ENCODE data around the gene SMAD2. TPM values are rescaled to one million over a fixed set of nuclear protein-coding genes. Genes with fewer than 3 reads are reported as not detected.

Gene SMAD2
- total RNA-seq, 1 donor from 2014 or later = 150 TPM

- TF ChIP-seq CTCF (IDR thresholded peaks at IDR 0.05; ENCODE audit: unreplicated experiment) = no peak
- no peak for DNase-seq (ENCODE audit: low spot score)
- H3K4me3 Mint-ChIP-seq (ENCODE audit: unreplicated experiment) = no peak overlapping the region
- H3K9me3 Mint-ChIP-seq (ENCODE audit: unreplicated experiment) = no peaks in the 10 kb centered on the region
- peaks cover 17% of the 10 kb centered on the region for H3K36me3 Mint-ChIP-seq (ENCODE audit: low read depth, unreplicated experiment)
- H3K4me1 Mint-ChIP-seq (ENCODE audit: unreplicated experiment) = peaks cover 9% of the 10 kb centered on the region
- H3K27me3 Mint-ChIP-seq (ENCODE audit: unreplicated experiment) = no peaks in the 10 kb centered on the region
- H3K27ac Mint-ChIP-seq (ENCODE audit: unreplicated experiment) = no peak overlapping the region
These were observed 43.2 kb downstream of the SMAD2 start for GRCh38 chr18:47887227-47887626.

- no peak for DNase-seq (ENCODE audit: low spot score)
- no peak for TF ChIP-seq CTCF (IDR thresholded peaks at IDR 0.05; ENCODE audit: unreplicated experiment)
- peaks cover 6% of the 10 kb centered on the region for H3K4me1 Mint-ChIP-seq (ENCODE audit: unreplicated experiment)
- H3K9me3 Mint-ChIP-seq (ENCODE audit: unreplicated experiment) = no peaks in the 10 kb centered on the region
- no peaks in the 10 kb centered on the region for H3K27me3 Mint-ChIP-seq (ENCODE audit: unreplicated experiment)
- H3K4me3 Mint-ChIP-seq (ENCODE audit: unreplicated experiment) = peak overlapping the region; percentile 7
- H3K36me3 Mint-ChIP-seq (ENCODE audit: low read depth, unreplicated experiment) = peaks cover 18% of the 10 kb centered on the region
- no peak overlapping the region for H3K27ac Mint-ChIP-seq (ENCODE audit: unreplicated experiment)
These were observed 46.6 kb downstream of the SMAD2 start for GRCh38 chr18:47883771-47884413.

- Mint-ChIP-seq H3K27me3 (ENCODE audit: unreplicated experiment) (no peaks in the 10 kb centered on the region), H3K27ac (ENCODE audit: unreplicated experiment) (no peak overlapping the region), H3K4me3 (ENCODE audit: unreplicated experiment) (no peak overlapping the region), H3K9me3 (ENCODE audit: unreplicated experiment) (no peaks in the 10 kb centered on the region), H3K4me1 (ENCODE audit: unreplicated experiment) (peaks cover 2% of the 10 kb centered on the region), H3K36me3 (ENCODE audit: low read depth, unreplicated experiment) (peaks cover 12% of the 10 kb centered on the region)
- TF ChIP-seq CTCF (IDR thresholded peaks at IDR 0.05; ENCODE audit: unreplicated experiment) = no peak
- DNase-seq (ENCODE audit: low spot score) = no peak
These were observed 47.8 kb downstream of the SMAD2 start for GRCh38 chr18:47882641-47883040.

- TF ChIP-seq CTCF (IDR thresholded peaks at IDR 0.05; ENCODE audit: unreplicated experiment) = no peak
- no peak for DNase-seq (ENCODE audit: low spot score)
- Mint-ChIP-seq H3K4me1 (ENCODE audit: unreplicated experiment) (no peaks in the 10 kb centered on the region), H3K27me3 (ENCODE audit: unreplicated experiment) (no peaks in the 10 kb centered on the region), H3K4me3 (ENCODE audit: unreplicated experiment) (no peak overlapping the region), H3K9me3 (ENCODE audit: unreplicated experiment) (no peaks in the 10 kb centered on the region), H3K27ac (ENCODE audit: unreplicated experiment) (no peak overlapping the region), H3K36me3 (ENCODE audit: low read depth, unreplicated experiment) (peaks cover 9% of the 10 kb centered on the region)
These were observed 48.6 kb downstream of the SMAD2 start for GRCh38 chr18:47881752-47882455.

- DNase-seq (ENCODE audit: low spot score) = no peak
- Mint-ChIP-seq H3K4me3 (ENCODE audit: unreplicated experiment) (no peak overlapping the region), H3K4me1 (ENCODE audit: unreplicated experiment) (no peaks in the 10 kb centered on the region), H3K27me3 (ENCODE audit: unreplicated experiment) (no peaks in the 10 kb centered on the region), H3K9me3 (ENCODE audit: unreplicated experiment) (no peaks in the 10 kb centered on the region), H3K36me3 (ENCODE audit: low read depth, unreplicated experiment) (peaks cover 3% of the 10 kb centered on the region), H3K27ac (ENCODE audit: unreplicated experiment) (no peak overlapping the region)
- TF ChIP-seq CTCF (IDR thresholded peaks at IDR 0.05; ENCODE audit: unreplicated experiment) = no peak
These were observed 49.4 kb downstream of the SMAD2 start for GRCh38 chr18:47881042-47881441.

Data from endothelial cell (in vitro differentiated cells).